Kidney (tissue), 14 donors: Measurements from ENCODE around the gene KCNQ5. TPM values are rescaled to one million over a fixed set of nuclear protein-coding genes. Genes with fewer than 3 reads are reported as not detected.

Experiments
- DNase-seq, 5 donors: peaks; one replicate each; pipeline ENCODE4 v3.0.0-alpha.2; 2013 to 2020
- FAIRE-seq: peaks from 2 replicates; lab custom pipeline; 2012; peaks lifted over from hg19 to GRCh38; lab: Jason Lieb, UNC
- H3K27ac ChIP-seq, 2 donors: one replicate each; pipeline ENCODE4 v1.7.0; 2013; ENCODE audit warnings: low read depth in 2 of 2, low read length in 2 of 2, inconsistent platforms in 1 of 2
- H3K27me3 ChIP-seq: one replicate; pipeline ENCODE4 v1.7.1; 2013; ENCODE audit warnings: low read length, inconsistent platforms; ENCODE audit not compliant: control insufficient read depth, insufficient read depth
- H3K36me3 ChIP-seq, 3 donors: one replicate each; pipeline versions ENCODE4 v1.7.0 to v1.7.1; 2013; ENCODE audit warnings: low read length in 3 of 3, control low read depth in 1 of 3, inconsistent platforms in 1 of 3; ENCODE audit not compliant: insufficient read depth in 3 of 3, control insufficient read depth in 2 of 3
- H3K4me1 ChIP-seq, 3 donors: one replicate each; pipeline versions ENCODE4 v1.7.0 to v1.7.1; 2013; ENCODE audit warnings: low read length in 3 of 3, inconsistent platforms in 1 of 3, low read depth in 1 of 3; ENCODE audit not compliant: control insufficient read depth in 2 of 3, insufficient read depth in 2 of 3
- H3K4me3 ChIP-seq, 3 donors: one replicate each; pipeline versions ENCODE4 v1.7.0 to v1.8.1; 2013; ENCODE audit warnings: low read length in 3 of 3, control low read depth in 1 of 3, inconsistent platforms in 1 of 3
- H3K9ac ChIP-seq, 3 donors: one replicate each; pipeline versions ENCODE4 v1.7.0 to v1.7.1; 2013; ENCODE audit warnings: low read length in 3 of 3, control low read depth in 1 of 3, inconsistent platforms in 1 of 3
- H3K9me3 ChIP-seq, 3 donors: one replicate each; pipeline versions ENCODE4 v1.7.0 to v1.7.1; 2013; ENCODE audit warnings: low read length in 3 of 3, control low read depth in 1 of 3, inconsistent platforms in 1 of 3; ENCODE audit not compliant: control insufficient read depth in 2 of 3, insufficient read depth in 1 of 3
- intact Hi-C: fragments of 100-400 bp; cut with DNase I; formaldehyde crosslinking; loops from one replicate; pipeline ENCODE4 v1.11.1; 2022
- polyA plus RNA-seq: library from polyadenylated mRNA; stranded (reverse); fragments of 350-450 nt; fragmentation: Illumina TruSeq; extraction: RNeasy Lipid Tissue Mini Kit (QIAGEN cat#74804); gene quantifications from one replicate; pipeline ENCODE4 v1.2.3, GENCODE V29; 2014; ENCODE audit warnings: low read depth, low replicate concordance; ENCODE audit not compliant: insufficient read depth
- total RNA-seq: library from RNA; stranded (reverse); fragmentation: NEBNext Ultra II Directional; extraction: Animal tissue kit (Norgen Biotek cat#: 25700); gene quantifications from one replicate; pipeline ENCODE4 v1.2.1, GENCODE V29; 2021
- TF ChIP-seq, protein P1 (sequence below): IDR thresholded peaks from 3 replicates; pipeline ENCODE4 v1.5.1; 2012; ENCODE audit warnings: mild to moderate bottlenecking, moderate library complexity, borderline replicate concordance; ENCODE audit not compliant: insufficient read depth; ENCODE audit errors: extremely low read depth
- donor health status: control.
- donor health status: control.
- donor health status: control.
- donor health status: control.
- donor health status: control.
- donor health status: DM: yes; HTN: yes; CAD: no.
- donor health status: Normal renal cell carcinoma (clear cell type).

The KCNQ5 gene
- total and polyA plus RNA-seq, 2 donors from 2014 or later, result 0.50 TPM; not detected in 1

DNA sequence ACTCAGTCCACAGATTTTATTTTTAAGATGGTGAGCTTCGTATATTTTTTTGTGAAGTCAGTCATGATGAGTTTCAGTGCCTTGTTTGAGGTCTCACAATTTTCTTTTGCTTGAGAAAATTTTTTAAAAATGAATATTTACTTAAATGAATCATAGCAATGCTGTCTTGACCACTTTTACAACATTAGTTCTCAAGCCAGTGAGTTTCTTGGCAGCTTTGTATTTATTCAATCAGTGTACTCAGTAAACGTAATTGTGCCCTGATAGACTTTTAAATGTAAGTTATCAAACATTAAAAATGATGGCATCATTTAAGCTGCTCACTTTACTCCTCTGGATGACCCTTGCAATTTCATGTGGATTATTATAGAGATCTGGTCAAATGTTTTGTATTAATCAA lies 342.1 kb downstream of the KCNQ5 start:
- no peaks in the 10 kb centered on the region for H3K4me1 ChIP-seq
- TF ChIP-seq, protein P1, sequence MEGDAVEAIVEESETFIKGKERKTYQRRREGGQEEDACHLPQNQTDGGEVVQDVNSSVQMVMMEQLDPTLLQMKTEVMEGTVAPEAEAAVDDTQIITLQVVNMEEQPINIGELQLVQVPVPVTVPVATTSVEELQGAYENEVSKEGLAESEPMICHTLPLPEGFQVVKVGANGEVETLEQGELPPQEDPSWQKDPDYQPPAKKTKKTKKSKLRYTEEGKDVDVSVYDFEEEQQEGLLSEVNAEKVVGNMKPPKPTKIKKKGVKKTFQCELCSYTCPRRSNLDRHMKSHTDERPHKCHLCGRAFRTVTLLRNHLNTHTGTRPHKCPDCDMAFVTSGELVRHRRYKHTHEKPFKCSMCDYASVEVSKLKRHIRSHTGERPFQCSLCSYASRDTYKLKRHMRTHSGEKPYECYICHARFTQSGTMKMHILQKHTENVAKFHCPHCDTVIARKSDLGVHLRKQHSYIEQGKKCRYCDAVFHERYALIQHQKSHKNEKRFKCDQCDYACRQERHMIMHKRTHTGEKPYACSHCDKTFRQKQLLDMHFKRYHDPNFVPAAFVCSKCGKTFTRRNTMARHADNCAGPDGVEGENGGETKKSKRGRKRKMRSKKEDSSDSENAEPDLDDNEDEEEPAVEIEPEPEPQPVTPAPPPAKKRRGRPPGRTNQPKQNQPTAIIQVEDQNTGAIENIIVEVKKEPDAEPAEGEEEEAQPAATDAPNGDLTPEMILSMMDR, result no peak
- H3K27ac ChIP-seq, result no peak overlapping the region
- H3K9me3 ChIP-seq, result no peaks in the 10 kb centered on the region
- no peak for DNase-seq
- FAIRE-seq, result no peak
- no peaks in the 10 kb centered on the region for H3K27me3 ChIP-seq
- no peak overlapping the region for H3K4me3 ChIP-seq
- intact Hi-C loops, result no loop called here
- H3K36me3 ChIP-seq, result no peaks in the 10 kb centered on the region
- H3K9ac ChIP-seq, result no peak overlapping the region

DNA sequence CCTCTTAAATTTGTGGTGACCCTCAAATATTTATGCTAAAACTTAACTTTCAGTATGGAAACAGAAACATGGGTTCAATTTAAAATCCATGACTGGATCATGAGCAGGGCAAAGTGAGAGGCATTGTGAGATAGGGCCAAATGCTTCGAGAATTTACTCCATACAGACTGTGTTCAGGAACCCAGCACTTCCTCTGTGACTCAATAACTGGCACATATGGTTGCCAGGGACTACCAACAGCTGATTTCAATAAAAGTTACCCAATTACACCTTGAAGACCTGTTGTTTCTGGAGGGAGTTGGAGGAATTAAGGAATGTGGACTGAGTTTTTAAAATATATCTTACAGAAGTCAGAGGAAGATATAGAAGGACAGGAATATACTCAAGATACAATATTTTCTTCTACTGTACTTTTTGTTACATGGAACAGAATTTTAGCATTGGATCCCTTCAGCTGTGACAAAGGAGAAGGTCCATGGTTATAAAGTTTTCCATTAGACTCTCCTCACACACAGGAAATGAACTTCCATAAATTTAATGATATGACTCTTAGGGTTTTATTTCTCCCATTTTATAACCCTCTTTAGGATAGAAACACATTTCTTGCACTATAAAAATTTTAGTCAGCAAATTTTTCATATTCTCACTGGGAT lies 344.9 kb downstream of the KCNQ5 start:
- H3K4me1 ChIP-seq, result no peaks in the 10 kb centered on the region
- FAIRE-seq (no peak), DNase-seq (no peak)
- no peaks in the 10 kb centered on the region for H3K36me3 ChIP-seq
- H3K4me3 ChIP-seq, result no peak overlapping the region
- H3K27ac ChIP-seq, result no peak overlapping the region
- H3K27me3 ChIP-seq, result no peaks in the 10 kb centered on the region
- H3K9me3 ChIP-seq, result no peaks in the 10 kb centered on the region
- intact Hi-C loops, result no loop called here
- H3K9ac ChIP-seq, result no peak overlapping the region
- TF ChIP-seq, protein P1, result no peak

GRCh38 chr6:72967329-72967728 lies 345.5 kb downstream of the KCNQ5 start:
- H3K9ac ChIP-seq, result no peak overlapping the region
- no peak overlapping the region for H3K27ac ChIP-seq
- no peaks in the 10 kb centered on the region for H3K27me3 ChIP-seq
- H3K4me1 ChIP-seq, result no peaks in the 10 kb centered on the region
- H3K36me3 ChIP-seq, result no peaks in the 10 kb centered on the region
- H3K9me3 ChIP-seq, result no peaks in the 10 kb centered on the region
- DNase-seq, result no peak
- intact Hi-C loops, result no loop called here
- TF ChIP-seq, protein P1, result no peak
- H3K4me3 ChIP-seq, result no peak overlapping the region
- no peak for FAIRE-seq

- H3K36me3 ChIP-seq, result no peaks in the 10 kb centered on the region
- no peak overlapping the region for H3K9ac ChIP-seq
- no peaks in the 10 kb centered on the region for H3K4me1 ChIP-seq
- DNase-seq (no peak), FAIRE-seq (no peak)
- TF ChIP-seq, protein P1, result no peak
- H3K27me3 ChIP-seq, result no peaks in the 10 kb centered on the region
- intact Hi-C loops, result no loop called here
- H3K9me3 ChIP-seq, result no peaks in the 10 kb centered on the region
- no peak overlapping the region for H3K27ac ChIP-seq
- H3K4me3 ChIP-seq, result no peak overlapping the region
These were observed 346.8 kb downstream of the KCNQ5 start for GRCh38 chr6:72968704-72969103.
